Head of caudate nucleus (tissue), 42 donors: Measurements from ENCODE around the gene GNG12.

Source experiments
- DNase-seq, 42 donors: peaks; one replicate each; pipeline versions ENCODE4 v3.0.0 to v3.0.0-alpha.2; 2020 to 2021; ENCODE audit warnings: mixed read lengths in 7 of 42
- intact Hi-C: fragments of 100-400 bp; cut with DNase I; formaldehyde crosslinking; loops from one replicate; pipeline ENCODE4 v1.15.0; 2022

Gene GNG12

DNA sequence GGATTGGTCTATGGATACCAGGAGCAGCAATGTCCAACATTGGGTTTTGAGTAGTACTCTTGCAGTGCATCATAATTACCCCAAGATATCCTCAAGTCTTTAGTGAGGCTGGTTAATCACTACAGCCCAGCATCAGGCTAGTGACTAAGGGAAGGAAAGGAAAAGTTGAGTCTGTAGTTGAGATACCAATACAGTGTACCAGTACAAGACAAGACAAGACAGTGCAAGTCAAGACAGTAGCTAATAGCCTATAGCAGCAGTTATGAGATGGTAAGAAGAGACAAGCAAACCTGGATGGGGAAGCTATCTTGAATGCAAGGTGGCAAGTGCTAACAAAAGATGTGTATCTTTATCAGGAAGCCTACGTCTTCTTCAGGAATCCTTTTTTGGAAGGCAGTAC is 13.3 kb upstream of the GNG12 start:
- intact Hi-C loops, result no loop called here
- DNase-seq, result no peak

DNA sequence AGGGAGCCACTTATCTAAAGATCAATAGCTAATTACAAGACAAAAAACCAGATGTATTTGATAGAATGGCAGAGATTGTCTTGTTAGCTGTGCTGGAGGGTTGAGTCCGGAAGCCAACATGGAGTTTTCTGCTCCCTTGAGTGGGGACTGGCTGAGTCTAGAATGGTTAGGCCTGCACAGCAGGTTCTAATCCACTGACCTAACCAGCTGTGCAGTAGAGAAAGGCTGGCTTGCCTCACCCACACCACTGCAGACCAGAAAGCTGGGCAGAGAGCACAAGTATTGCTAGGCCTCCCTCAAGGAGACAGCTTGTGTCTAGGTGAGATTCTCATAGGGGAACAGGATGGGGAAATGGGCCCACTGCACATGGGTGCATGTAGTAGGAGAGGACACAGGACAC is 11.7 kb upstream of the GNG12 start:
- DNase-seq, result no peak
- intact Hi-C loops, result no loop called here

DNA sequence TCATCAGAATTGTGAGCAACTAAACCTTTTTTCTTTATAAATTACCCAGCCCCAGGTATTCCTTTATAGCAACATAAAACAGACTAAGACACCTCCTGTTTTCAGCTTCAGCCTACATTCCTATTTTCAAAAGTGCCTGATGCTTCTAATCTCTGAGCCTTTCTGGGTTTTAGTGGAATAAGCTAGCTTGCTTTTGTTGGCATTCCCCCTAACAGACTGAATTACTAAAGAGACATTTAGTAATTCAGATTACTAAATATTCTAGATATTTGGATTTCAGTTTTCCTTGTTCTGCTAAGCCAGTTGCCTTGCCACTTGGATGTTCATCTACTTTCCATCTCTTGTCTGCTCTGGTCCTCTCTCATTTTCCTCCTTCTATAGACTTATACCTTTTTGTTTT is 10.5 kb upstream of the GNG12 start:
- intact Hi-C loops, result no loop called here

DNA sequence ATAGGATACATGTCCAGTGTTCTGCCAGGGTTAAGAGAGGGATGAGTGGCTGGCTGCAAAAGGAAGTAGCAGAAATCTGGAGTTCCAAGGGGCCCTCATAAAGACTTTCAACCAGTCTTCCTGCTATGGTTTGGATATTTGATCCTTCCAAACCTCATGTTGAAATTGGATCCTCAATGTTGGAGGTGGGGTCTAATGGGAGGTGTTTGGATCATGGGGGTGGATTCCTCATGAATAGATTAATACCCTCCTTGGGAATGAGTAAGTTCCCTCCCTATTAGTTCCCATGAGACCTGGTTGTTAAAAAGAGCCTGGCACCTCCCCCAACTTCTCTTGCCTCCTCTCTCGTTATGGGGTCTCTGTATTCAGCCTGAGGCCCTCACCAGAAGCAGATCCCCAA is 10.1 kb upstream of the GNG12 start:
- intact Hi-C loops, result no loop called here

More for the DNA sequence above, 10.5 kb upstream of the GNG12 start:
- no peak for DNase-seq

DNA sequence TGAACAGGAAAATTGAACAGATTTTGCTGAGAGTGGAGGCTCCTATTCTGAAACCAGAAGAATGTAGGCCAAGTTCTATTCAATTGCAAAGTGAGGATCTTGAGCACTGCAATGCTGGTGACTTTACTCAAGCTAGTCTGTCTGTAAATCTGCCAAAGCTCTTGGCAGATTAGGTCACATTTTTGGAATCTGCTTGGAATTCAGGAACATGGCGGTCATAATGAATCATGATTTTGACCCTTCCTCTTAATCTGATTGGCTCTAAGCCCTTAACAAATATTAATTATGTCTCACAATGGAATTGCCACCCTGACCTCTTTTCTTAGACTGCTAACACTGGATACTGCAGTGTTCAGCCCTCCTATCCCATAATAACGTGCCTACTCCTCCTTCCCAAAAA is 7.2 kb upstream of the GNG12 start:
- intact Hi-C loops, result no loop called here
- no peak for DNase-seq

More for the DNA sequence above, 10.1 kb upstream of the GNG12 start:
- no peak for DNase-seq

DNA sequence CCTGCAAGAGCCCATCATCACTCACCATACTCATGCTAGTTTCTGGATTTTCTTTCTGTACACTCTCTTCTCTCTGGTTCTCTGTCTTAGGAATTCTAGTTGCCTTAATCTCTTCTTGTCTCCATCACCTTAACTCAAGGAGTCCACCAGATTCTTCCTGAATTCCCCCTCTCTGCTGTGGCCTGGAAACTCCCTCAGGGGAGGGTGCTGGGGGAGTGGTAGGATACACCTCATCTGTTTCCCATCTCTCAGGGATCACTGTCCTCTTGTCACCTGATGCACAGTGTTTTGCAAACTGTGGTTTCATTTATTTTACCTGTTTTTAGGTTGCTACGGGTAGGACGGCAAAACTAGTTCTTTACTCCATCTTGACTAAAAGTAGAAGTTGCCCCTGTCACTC is 6.6 kb upstream of the GNG12 start:
- intact Hi-C loops, result no loop called here
- DNase-seq, result no peak

DNA sequence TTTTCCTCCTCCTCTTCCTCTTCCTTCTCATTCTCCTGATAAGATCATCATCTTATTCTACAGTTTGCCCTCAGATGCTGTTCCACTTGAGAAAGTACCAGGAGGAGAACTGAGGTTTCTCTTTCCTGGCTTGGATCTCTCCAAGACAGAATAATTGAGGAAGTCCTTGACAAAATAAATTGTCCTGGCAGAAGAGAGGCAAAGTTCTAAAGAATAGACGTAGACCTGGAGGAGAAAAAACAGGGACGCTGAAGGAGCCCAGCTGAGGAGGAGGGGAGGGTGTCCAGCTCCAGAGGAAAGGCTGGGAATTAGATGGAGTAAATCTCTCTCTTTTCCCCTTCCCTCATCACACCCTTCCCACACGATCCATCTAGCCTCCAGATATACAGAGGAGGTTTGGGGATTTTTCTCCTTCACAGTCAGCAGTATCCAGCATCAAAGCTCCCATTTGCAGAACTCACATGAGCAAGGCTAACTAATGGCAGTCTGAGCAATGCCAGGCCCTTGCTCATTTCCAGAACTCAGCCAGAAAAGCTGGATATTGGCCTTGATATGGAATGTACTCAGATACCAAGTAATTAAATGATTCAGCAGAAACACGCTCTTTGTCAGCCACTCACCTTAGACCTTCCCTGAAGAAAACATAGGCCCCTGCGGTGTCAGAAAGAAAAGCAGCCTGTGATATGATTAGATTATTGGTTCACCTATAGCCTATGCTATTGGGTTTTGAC is 5.1 kb upstream of the GNG12 start:
- intact Hi-C loops, result no loop called here
- no peak for DNase-seq

DNA sequence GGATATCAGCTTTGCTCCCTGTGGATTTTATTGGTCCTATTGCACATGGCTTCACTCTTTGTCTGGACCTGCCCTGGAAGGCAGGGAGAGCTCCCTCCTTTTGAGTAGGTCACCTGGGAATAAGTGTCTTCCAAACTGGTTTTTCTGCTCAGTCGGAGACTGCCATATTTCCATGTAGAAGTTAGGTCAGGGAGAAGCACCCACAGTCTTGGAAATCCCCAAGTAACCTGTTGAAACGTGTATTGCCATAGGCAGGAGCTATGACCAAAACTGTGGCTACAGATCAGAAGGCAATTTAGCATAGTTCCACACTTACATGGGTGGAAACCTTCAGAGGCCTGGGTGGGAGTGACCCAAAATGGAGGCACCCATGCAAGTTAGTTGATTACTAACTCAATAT is 3.5 kb upstream of the GNG12 start:
- intact Hi-C loops, result no loop called here
- no peak for DNase-seq

DNA sequence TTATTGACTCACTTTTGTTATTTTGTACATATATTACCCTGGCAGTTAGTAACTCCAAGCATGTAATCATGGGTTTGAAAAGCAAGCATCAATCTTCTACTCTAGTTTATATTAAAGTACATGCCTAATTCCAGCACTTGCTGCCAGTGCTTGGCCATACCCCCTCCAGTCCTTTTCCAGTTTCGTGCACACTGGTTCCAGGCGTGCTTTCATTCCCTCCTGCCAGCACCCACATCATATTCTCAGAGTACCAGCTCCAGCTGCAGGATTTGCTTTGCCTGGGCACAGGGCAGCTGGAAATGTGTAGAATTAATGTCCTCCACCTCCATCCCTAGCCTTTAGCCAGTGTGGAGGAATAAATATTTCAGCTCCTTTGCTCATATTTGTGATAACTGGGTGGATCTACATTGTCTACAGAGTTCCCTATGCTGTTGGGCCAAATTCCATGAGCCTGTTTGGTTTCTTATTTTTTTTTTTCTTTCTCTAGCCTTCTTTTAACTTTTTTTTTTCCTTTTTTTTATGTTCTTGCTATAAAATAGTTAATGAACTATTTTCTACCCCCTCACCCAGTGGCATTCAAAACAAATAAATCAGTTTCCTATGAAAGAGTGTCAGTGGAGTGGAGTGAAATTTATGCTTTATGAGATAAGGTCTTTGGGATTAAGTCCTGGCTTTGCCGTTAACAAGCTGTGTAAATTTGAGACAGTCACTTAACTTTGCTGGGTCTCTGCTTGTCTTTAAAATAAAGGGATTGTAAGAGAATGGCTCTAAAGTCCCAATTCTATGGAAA is 2.6 kb upstream of the GNG12 start:
- intact Hi-C loops, result no loop called here
- no peak for DNase-seq

DNA sequence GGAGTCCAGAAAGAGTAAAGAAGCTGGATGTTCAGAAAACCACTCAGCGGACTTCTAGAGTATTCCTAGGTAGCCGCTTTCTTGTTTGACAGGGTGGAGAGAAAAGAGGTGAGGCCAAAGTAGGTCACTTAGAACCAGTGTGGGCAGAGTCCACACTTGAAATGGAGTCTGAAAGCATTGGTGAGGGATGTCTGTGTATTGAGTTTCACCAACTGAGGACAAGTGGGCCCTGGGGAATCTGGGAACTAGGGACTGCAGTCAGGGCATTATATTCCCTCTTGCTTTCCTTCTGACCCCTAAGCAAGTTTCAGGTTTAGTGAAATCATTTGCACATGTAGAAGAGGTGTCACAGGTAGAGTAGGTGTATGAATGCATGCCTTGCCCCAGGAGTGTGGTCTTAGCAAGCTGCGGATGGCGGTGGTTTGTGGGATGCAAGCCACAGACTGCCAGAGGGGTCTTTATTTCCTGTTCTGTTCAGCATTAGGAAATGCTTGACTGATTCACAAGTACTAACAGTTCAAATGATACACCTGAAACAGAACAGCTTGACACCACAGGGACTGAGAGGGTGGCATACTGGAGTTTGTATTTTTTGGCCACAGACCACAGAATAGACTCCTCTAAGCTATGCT is 1.1 kb upstream of the GNG12 start:
- DNase-seq, result no peak
- intact Hi-C loops, result no loop called here

DNA sequence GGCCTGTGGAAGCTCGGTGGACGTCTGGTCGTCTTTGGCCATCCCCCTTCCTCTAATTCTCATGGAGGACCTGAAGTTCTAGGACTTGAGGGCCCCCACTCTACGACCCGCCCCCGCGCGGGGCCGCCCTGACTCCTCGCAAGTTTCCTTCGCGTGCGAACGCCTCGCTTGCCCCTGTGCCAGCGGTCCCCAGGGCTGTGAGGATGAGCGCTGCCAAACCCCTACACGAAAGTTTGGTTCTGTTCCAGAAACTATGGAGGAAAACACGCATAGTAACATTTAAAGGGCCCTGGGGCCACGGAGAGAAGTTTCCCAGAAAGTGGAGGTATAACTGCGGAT is 304 bp upstream of the GNG12 start:
- DNase-seq, result no peak
- intact Hi-C loops, result no loop called here

DNA sequence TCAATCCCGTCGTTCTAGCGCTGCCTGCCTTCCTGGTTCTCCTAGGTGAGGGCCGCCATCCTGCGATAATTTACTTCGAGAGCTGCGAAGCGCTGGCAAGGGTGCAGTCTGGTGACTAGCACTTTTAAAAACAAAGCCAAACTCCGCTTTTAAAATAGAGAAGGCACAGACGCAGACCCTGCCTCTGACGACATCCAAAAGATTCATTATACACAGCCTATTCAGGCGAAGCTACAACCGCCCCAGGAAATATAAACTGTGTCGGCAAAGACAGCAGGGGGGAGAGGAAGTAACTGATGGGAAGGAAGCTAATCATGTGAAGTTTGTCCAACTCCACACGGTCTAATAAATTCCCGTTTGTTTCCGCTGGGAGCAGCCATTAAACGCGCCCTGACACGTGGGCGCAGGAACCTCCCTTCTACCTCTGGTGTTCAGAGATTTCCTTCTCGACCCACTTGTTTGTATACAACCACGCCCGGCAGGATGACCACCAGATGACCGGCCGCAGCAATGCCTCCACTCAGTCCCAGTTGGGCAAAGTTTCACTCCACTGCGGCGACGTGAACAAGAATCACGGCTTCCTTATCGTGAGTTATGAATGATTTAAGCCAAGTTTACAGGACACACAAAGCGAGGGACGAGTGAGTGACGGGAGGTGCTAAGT is 1.3 kb downstream of the GNG12 start:
- intact Hi-C loops, result no loop called here

DNA sequence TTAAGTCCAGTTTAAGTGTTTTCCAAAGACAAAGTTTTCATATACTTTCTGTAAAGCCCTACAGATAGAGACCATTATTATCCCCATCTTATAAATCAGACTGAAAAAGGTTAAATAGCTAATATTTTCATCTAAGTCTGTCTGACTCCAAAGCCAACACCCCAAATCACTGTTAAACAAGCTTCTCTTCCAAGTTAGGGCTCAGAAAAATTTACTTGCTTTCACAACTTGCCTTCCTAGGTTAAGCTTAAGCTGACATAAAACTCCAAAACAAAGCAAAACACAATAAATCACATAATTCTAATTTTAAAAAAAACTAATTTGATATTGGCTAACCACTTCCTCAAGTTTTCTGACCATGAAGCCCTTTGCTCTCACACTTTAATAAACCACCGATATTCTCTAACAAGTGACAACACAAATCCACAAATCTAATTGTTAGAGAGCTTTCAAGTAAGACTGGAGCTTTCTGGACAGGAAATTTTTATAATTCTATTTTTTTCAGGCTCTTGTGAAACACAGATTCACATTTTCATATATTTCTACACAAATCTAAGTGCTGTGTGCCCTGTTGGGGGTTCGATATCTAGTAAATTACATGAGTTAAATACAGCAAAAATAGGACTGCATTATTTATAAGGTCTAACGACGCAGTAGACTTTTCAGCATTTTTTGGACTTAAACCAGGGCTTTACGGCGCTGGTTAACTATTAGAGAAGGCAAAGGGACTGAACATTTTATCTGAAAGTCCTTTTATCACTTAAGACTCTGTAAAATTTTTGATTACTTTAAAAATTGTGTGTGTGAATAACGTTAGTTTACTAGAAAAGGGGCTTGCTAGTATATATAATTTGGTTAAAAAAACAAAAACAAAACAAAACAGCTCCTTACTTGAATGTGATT is 2.1 kb downstream of the GNG12 start:
- DNase-seq, result no peak
- intact Hi-C loops, result no loop called here

More for the DNA sequence above, 1.3 kb downstream of the GNG12 start:
- peak in 23 of 42 donors; percentile 10 to 62 (median 29) for DNase-seq

DNA sequence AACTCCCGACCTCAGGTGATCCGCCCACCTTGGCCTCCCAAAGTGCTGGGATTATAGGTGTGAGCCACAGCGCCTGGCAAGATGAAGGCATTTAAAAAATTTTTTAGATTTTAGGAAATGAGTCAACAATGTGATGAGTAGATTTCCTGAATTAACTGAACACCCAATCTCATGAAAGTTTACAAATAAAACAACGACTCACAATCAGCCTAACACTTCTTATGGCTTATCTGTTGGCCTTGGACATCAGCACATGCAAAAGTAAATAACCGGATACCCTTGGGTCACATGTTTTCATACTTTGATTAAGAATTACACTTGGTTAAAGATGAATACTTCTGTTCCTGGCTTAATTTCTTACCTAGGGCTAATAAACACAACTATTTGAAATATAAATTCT is 3.0 kb downstream of the GNG12 start:
- intact Hi-C loops, result no loop called here
- no peak for DNase-seq

DNA sequence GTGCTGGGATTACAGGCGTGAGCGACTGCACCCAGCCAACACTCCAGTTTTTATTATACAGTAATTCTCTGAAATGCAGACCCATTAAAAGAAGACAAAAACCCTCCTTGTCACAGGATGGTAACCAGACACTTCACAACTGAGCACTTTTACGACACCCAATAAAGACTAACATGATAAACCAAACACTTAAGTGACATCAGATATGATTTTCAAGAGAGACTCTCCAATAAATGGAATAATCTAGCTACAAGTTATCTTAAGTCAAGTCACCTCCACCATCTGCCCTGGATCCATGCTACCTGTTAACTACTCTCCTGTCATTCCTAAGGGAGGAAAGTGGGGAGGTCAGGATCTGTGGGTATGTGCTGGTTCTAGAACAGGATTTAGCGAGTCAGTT is 5.6 kb downstream of the GNG12 start:
- DNase-seq, result no peak

DNA sequence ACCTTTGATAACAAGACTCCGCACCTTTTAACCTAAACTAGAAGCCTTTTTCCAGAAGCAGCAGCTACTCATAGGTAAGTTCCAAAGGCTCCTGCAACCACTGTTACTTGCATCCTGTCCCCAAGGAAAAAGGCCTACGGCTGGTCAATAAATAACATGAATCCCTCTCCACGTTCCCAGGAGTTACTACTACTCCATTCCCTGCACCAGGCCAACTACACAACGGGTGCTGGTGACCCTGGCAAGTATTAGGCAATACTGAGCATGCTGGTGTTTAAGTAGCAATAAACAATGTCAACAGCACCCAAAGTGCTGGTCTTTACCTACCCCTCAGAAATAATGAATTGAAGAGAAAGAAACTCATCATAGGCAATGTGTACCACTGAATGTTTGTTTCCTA is 7.7 kb downstream of the GNG12 start:
- intact Hi-C loops, result no loop called here
- no peak for DNase-seq

More for the DNA sequence above, 5.6 kb downstream of the GNG12 start:
- intact Hi-C loops, result no loop called here

DNA sequence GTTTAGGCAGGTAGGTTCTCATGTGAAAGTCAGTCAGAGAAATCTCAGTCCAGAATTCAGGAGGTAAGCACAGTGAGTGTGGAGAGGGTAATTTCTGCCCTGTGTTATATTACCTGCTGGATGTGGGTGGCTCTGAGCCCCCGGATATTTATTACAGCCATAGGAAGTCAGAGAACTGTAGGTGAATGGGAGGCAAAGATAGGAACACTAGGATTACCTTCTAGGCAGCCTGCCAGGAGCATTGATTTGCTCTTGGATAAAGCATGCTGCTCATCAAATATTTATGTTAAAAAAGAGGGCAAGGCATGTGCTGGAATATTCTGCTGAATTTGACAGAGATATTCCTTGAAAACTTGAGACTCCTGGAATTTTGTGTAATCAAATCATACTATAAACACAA is 8.5 kb downstream of the GNG12 start:
- no peak for DNase-seq
- intact Hi-C loops, result no loop called here

DNA sequence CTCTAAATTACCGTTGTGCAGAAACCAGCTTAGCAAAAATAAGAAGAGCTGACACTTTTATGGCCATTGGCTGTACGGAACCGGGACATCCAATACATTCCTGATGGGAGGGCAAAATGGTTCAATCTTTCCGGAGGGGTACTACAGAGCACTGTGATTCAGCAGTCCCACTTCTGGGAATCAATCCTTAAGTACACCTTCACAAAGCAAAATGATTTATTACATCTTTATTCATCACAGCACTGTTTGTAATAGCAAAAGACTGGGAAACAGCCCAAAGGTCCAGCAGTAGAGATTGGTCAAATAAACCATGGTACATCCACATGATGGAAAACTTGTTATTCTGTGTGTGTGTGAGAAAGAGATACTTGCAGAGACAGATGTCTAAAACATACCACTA is 9.7 kb downstream of the GNG12 start:
- DNase-seq, result no peak
- intact Hi-C loops, result no loop called here

DNA sequence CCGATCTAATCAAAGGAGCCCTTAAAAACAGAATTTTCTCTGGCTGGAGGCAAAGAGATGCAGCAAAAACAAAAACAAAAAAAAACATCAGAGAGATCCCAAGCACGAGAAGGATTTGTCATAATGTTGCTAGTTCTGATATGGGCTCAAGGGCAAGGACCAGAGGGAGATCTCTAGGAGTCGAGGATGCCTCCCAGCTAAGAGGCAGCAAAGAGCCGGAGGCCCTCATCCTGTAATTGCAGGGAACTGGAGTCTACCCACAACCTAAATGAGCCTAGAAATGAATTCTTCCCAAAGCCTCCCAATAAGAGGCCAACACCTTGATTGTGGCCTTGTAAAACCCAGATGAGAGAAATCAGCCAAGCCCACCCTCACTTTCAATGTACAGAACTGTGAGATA is 12.0 kb downstream of the GNG12 start:
- DNase-seq, result no peak
- intact Hi-C loops, result no loop called here
